Psoas muscle (tissue), 8 donors: ENCODE results near the gene LOXHD1. TPM values are rescaled to one million over a fixed set of nuclear protein-coding genes. Genes with fewer than 3 reads are reported as not detected.

Source experiments
- ATAC-seq, 4 donors: fragments of 200-7000 bp; cut with Tn5 transposase; one replicate each; pipeline ENCODE4 v1.9.1; 2020; ENCODE audit warnings: moderate library complexity in 3 of 4, mild to moderate bottlenecking in 2 of 4
- DNase-seq, 2 donors: peaks; one replicate each; pipeline ENCODE4 v3.0.0-alpha.2; 2020
- H3K27ac ChIP-seq: fragments of 200-600 bp; one replicate; pipeline ENCODE4 v1.8.0; 2022
- H3K27me3 ChIP-seq, 3 donors: fragments of 200-600 bp in 1 of 3; one replicate each; pipeline versions ENCODE4 v1.6.1 to v1.8.0; 2013 to 2022; ENCODE audit warnings: low read length in 2 of 3, mild to moderate bottlenecking in 2 of 3, moderate library complexity in 1 of 3; ENCODE audit not compliant: insufficient read depth in 3 of 3
- H3K36me3 ChIP-seq, 2 donors: fragments of 200-600 bp in 1 of 2; one replicate each; pipeline versions ENCODE4 v1.6.1 to v1.8.0; 2013 to 2022; ENCODE audit warnings: low read depth in 1 of 2, mild to moderate bottlenecking in 1 of 2, moderate library complexity in 1 of 2; ENCODE audit not compliant: insufficient read depth in 1 of 2
- H3K4me1 ChIP-seq: fragments of 200-600 bp; one replicate; pipeline ENCODE4 v1.8.0; 2022
- H3K4me3 ChIP-seq: fragments of 200-600 bp; one replicate; pipeline ENCODE4 v1.8.0; 2022; ENCODE audit warnings: mild to moderate bottlenecking
- H3K9me3 ChIP-seq: fragments of 200-600 bp; one replicate; pipeline ENCODE4 v1.8.0; 2022
- WGBS, 3 donors: extraction: QIAGEN DNeasy Blood & Tissue Kit; methylation state at CpG; one replicate each; pipeline versions ENCODE4 v1.1.6 to v1.1.7; 2013; 5-methylcytosine and 5-hydroxymethylcytosine counted together
- intact Hi-C, 2 donors: fragments of 100-400 bp; cut with DNase I; formaldehyde crosslinking; loops; one replicate each; pipeline versions ENCODE4 v1.11.0 to v1.14.2; 2022
- polyA plus RNA-seq, 3 donors: library from polyadenylated mRNA; stranded (reverse); fragments of 200-250 nt; gene quantifications; one replicate each; pipeline ENCODE4 v1.2.3, GENCODE V29; 2013
- total RNA-seq, 4 donors: library from RNA; stranded (reverse); fragmentation: NEBNext Ultra II Directional in 2 of 4; extraction: Animal tissue kit (Norgen Biotek cat#: 25700) in 2 of 4; gene quantifications; one replicate each; pipeline versions ENCODE4 v1.2.1 to v1.2.4, GENCODE V29; 2021 to 2023
- TF ChIP-seq, protein P1 (sequence below): fragments of 200-600 bp; IDR thresholded peaks from one replicate; pipeline ENCODE4 v1.8.0; 2022; ENCODE audit warnings: antibody characterized with exemption
- donor health status: healthy with polysubstance abuse.
- donor health status: DM: no; HTN: no; CAD: no; lungs with moderate emphysema.
- donor health status: Bipolar disorder and iron deficiency.
- donor health status: healthy.
- donor health status: DM: yes; HTN: yes; CAD: no.
- donor health status: DM: no; HTN: no; CAD: no.
- donor health status: DM: no; HTN: no; CAD: no.
- donor health status: DM: yes; HTN: yes; CAD: no.

LOXHD1 gene
- total and polyA plus RNA-seq, 7 donors, result 0.06 to 0.34 (median 0.12) TPM; not detected in 1

DNA sequence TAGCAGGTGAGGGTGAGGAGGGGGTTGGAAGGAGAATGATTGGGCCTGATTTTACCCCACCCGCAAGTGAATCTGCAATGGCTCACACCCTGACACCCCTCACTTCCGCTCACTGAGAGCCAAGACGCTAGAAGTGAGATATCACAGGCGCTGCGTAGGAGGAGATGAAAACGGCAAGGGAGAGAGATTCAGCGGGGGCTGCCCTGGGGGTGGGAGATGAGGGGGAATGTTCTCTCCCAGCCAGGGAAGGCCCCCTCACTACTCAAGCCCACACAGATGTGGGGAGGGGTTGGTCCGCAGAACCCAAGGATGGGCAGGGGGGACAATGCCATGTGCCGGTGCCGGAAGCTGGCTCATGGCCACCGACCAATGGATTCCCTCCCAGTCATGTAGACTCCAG is 32.9 kb downstream of the LOXHD1 start:
- Histone ChIP-seq H3K4me1 (no peaks in the 10 kb centered on the region), H3K4me3 (no peak overlapping the region), H3K9me3 (no peaks in the 10 kb centered on the region), H3K27me3 (no peaks in the 10 kb centered on the region), H3K27ac (no peak overlapping the region), H3K36me3 (no peaks in the 10 kb centered on the region)
- DNase-seq (no peak), ATAC-seq (no peak)
- 83 to 93% (median 88%) methylated on average over 10 to 11 of the region's 11 CpGs for WGBS, 3 donors
- TF ChIP-seq, protein P1, sequence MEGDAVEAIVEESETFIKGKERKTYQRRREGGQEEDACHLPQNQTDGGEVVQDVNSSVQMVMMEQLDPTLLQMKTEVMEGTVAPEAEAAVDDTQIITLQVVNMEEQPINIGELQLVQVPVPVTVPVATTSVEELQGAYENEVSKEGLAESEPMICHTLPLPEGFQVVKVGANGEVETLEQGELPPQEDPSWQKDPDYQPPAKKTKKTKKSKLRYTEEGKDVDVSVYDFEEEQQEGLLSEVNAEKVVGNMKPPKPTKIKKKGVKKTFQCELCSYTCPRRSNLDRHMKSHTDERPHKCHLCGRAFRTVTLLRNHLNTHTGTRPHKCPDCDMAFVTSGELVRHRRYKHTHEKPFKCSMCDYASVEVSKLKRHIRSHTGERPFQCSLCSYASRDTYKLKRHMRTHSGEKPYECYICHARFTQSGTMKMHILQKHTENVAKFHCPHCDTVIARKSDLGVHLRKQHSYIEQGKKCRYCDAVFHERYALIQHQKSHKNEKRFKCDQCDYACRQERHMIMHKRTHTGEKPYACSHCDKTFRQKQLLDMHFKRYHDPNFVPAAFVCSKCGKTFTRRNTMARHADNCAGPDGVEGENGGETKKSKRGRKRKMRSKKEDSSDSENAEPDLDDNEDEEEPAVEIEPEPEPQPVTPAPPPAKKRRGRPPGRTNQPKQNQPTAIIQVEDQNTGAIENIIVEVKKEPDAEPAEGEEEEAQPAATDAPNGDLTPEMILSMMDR, result no peak
- intact Hi-C loops, result no loop called here

DNA sequence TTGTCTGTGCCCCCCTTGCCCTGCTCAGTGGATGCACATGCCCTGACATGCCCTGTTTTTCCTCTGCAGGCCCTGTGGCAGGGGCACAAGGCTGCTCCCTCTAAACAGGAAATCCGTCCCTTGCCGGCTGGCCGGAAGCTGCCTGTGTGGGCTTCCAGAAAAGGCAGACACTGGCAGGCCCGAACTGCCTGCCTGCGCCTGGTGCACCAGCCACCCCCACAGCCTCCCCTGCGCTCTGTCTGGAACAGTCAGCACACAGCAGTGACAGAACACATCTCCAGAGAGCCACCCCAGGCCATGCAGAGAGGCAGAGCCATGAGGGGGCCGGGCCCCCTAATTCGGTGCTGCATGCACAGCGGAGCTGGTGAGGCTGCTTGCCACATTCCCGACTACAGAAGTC is 33.5 kb downstream of the LOXHD1 start:
- DNase-seq (no peak), ATAC-seq (no peak)
- intact Hi-C loops, result no loop called here
- Histone ChIP-seq H3K27ac (no peak overlapping the region), H3K27me3 (no peaks in the 10 kb centered on the region), H3K4me3 (no peak overlapping the region), H3K9me3 (no peaks in the 10 kb centered on the region), H3K4me1 (no peaks in the 10 kb centered on the region), H3K36me3 (no peaks in the 10 kb centered on the region)
- TF ChIP-seq, protein P1, result no peak
- WGBS, 3 donors, result 58 to 60% (median 58%) methylated on average over 10 of the region's 10 CpGs

DNA sequence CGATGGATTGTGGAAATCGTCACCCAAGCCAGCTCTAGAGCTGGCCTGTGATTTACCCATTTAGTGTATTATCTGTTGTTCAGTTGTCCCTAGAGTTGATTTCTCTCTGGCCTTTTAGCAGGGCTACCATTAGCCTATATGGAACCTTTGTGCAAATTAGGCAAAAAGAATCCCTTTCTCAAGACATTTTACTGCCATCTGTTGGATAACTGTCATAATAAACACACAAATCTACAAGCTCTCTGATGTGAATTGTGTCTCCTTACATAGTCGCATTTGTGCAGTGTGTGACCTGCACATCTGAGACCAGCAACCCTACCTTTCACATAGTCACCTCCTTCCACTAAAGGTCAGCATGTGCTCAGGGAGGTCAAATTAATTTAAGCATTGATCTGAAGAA is 34.0 kb downstream of the LOXHD1 start:
- WGBS, 3 donors, result 85 to 90% (median 90%) methylated on average over 3 of the region's 3 CpGs
- ATAC-seq (no peak), DNase-seq (no peak)
- TF ChIP-seq, protein P1, result no peak
- Histone ChIP-seq H3K4me1 (no peaks in the 10 kb centered on the region), H3K27me3 (no peaks in the 10 kb centered on the region), H3K27ac (no peak overlapping the region), H3K4me3 (no peak overlapping the region), H3K9me3 (no peaks in the 10 kb centered on the region), H3K36me3 (no peaks in the 10 kb centered on the region)
- intact Hi-C loops, result no loop called here

DNA sequence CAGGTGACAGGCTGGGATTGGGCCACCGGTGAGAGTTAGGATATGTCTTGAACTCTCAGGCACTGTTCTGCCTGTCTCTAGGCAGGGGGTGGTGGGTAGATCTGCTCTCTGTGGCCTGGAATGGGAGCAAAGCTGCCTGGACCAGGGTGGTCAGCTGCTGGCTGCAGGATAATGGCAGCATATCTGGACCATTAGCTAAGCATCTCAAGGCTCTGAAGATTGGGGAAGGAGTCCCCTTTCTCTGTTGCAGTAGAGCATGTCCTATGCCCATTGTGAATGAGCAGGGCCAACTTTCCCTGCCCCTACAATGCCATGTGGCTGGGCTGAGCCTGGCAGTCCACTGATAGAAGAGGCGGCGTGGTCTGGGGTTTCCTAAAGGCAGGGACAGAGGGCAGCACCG is 34.6 kb downstream of the LOXHD1 start:
- no peaks in the 10 kb centered on the region for H3K4me1 ChIP-seq
- DNase-seq (no peak), ATAC-seq (no peak)
- WGBS, 3 donors, result 92 to 95% (median 93%) methylated on average over 4 of the region's 4 CpGs
- no peak overlapping the region for H3K4me3 ChIP-seq
- H3K9me3 ChIP-seq, result no peaks in the 10 kb centered on the region
- H3K36me3 ChIP-seq, result no peaks in the 10 kb centered on the region
- intact Hi-C loops, result no loop called here
- no peaks in the 10 kb centered on the region for H3K27me3 ChIP-seq
- H3K27ac ChIP-seq, result no peak overlapping the region
- TF ChIP-seq, protein P1, result no peak

DNA sequence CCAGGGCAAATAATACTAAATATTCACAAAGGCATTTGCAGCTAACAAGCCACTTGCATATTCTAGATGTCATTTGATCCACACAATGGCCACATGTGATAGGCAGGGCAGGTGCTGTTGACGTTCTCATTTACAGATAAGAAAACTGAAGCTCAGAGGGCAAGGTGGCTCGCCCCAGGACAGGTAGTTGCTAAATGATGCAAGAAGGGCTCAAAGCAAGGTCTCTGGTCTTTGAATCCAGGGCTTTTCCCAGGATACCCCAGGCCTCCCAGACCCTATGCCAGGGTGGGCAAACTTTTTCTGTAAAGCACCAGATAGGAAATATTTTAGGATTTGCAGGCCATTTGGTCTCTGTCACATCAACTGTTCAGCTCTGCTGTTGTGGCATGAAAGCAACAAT is 35.1 kb downstream of the LOXHD1 start:
- Histone ChIP-seq H3K27ac (no peak overlapping the region), H3K4me3 (no peak overlapping the region), H3K9me3 (no peaks in the 10 kb centered on the region), H3K27me3 (no peaks in the 10 kb centered on the region), H3K4me1 (no peaks in the 10 kb centered on the region), H3K36me3 (no peaks in the 10 kb centered on the region)
- WGBS, 3 donors, result 59 to 68% (median 62%) methylated on average over 2 of the region's 2 CpGs
- ATAC-seq, result no peak
- intact Hi-C loops, result no loop called here
- DNase-seq, result no peak
- TF ChIP-seq, protein P1, result no peak
